CD4-positive, CD25-positive, alpha-beta regulatory T cell (primary cell): ENCODE data around the gene KCTD21. TPM values are rescaled to one million over a fixed set of nuclear protein-coding genes. Genes with fewer than 3 reads are reported as not detected.
"Not testable (repeated sequence)": the region's sequence is repeated elsewhere in the genome, so short reads cannot be mapped to it uniquely, and the experiment has no call there.

Experiments used
- ATAC-seq, 2 donors: fragments of 150-1000 bp; cut with Tn5 transposase; one replicate each; pipeline ENCODE4 v1.10.0; 2021; ENCODE audit warnings: low read depth in 2 of 2, moderate number of reproducible peaks in 2 of 2, moderate library complexity in 1 of 2
- DNase-seq, 3 donors: peaks; one replicate each; pipeline versions ENCODE4 v3.0.0 to v3.0.0-alpha.2; 2012 to 2022; ENCODE audit warnings: mixed read lengths in 1 of 3
- H3K27ac ChIP-seq: one replicate; pipeline ENCODE4 v1.7.0; 2013; ENCODE audit warnings: mild to moderate bottlenecking, low read length; ENCODE audit not compliant: insufficient read depth, poor library complexity, severe bottlenecking
- H3K27me3 ChIP-seq: one replicate; pipeline ENCODE4 v1.7.0; 2013; ENCODE audit warnings: low read length; ENCODE audit not compliant: control insufficient read depth, insufficient read depth
- H3K36me3 ChIP-seq: one replicate; pipeline ENCODE4 v1.7.0; 2013; ENCODE audit warnings: mild to moderate bottlenecking, low read length, moderate library complexity; ENCODE audit not compliant: control insufficient read depth, insufficient read depth
- H3K4me1 ChIP-seq: 2 replicates; pipeline ENCODE4 v1.7.0; 2013; ENCODE audit warnings: mild to moderate bottlenecking, low read length; ENCODE audit not compliant: insufficient read depth, control insufficient read depth, poor library complexity, severe bottlenecking
- H3K4me3 ChIP-seq: one replicate; pipeline ENCODE4 v1.7.0; 2013; ENCODE audit warnings: low read depth, mild to moderate bottlenecking, low read length, moderate library complexity
- H3K9me3 ChIP-seq, 2 experiments: 1 replicate in 1 of 2; 2 replicates in 1 of 2; pipeline ENCODE4 v1.7.0; 2013; ENCODE audit warnings: low read length in 2 of 2, mild to moderate bottlenecking in 1 of 2, moderate library complexity in 1 of 2; ENCODE audit not compliant: control insufficient read depth in 2 of 2
- H3K27ac Mint-ChIP-seq, 3 donors: one replicate each; pipeline ENCODE4 v1.8.0; 2020 to 2022; ENCODE audit warnings: mild to moderate bottlenecking in 3 of 3, mixed read lengths in 3 of 3, moderate library complexity in 2 of 3
- H3K27me3 Mint-ChIP-seq: one replicate; pipeline ENCODE4 v1.8.0; 2022; ENCODE audit warnings: mild to moderate bottlenecking, mixed read lengths
- H3K36me3 Mint-ChIP-seq: one replicate; pipeline ENCODE4 v1.8.0; 2020; ENCODE audit warnings: mixed read lengths
- H3K4me1 Mint-ChIP-seq, 4 donors: one replicate each; pipeline ENCODE4 v1.8.0; 2020 to 2022; ENCODE audit warnings: mixed read lengths in 4 of 4, mild to moderate bottlenecking in 1 of 4
- H3K4me3 Mint-ChIP-seq, 4 donors: one replicate each; pipeline ENCODE4 v1.8.0; 2020 to 2022; ENCODE audit warnings: mild to moderate bottlenecking in 4 of 4, mixed read lengths in 4 of 4, moderate library complexity in 3 of 4
- H3K9me3 Mint-ChIP-seq, 7 donors: one replicate each; pipeline ENCODE4 v1.8.0; 2020 to 2022; ENCODE audit warnings: mixed read lengths in 7 of 7, mild to moderate bottlenecking in 3 of 7, moderate library complexity in 2 of 7
- polyA plus RNA-seq, 4 donors: library from polyadenylated mRNA; unstranded; fragments of 300-500 nt; fragmentation: Illumina TruSeq; gene quantifications; one replicate each; pipeline ENCODE4 v1.2.3, GENCODE V29; 2021
- total RNA-seq: library from RNA; stranded (reverse); gene quantifications from one replicate; pipeline ENCODE4 v1.2.3, GENCODE V29; 2022

KCTD21 gene, protein sequence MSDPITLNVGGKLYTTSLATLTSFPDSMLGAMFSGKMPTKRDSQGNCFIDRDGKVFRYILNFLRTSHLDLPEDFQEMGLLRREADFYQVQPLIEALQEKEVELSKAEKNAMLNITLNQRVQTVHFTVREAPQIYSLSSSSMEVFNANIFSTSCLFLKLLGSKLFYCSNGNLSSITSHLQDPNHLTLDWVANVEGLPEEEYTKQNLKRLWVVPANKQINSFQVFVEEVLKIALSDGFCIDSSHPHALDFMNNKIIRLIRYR
- 3.8 TPM for total RNA-seq
- 1 to 10 TPM; 1.4 to 3.3 (median 2.4) TPM for polyA plus RNA-seq

DNA sequence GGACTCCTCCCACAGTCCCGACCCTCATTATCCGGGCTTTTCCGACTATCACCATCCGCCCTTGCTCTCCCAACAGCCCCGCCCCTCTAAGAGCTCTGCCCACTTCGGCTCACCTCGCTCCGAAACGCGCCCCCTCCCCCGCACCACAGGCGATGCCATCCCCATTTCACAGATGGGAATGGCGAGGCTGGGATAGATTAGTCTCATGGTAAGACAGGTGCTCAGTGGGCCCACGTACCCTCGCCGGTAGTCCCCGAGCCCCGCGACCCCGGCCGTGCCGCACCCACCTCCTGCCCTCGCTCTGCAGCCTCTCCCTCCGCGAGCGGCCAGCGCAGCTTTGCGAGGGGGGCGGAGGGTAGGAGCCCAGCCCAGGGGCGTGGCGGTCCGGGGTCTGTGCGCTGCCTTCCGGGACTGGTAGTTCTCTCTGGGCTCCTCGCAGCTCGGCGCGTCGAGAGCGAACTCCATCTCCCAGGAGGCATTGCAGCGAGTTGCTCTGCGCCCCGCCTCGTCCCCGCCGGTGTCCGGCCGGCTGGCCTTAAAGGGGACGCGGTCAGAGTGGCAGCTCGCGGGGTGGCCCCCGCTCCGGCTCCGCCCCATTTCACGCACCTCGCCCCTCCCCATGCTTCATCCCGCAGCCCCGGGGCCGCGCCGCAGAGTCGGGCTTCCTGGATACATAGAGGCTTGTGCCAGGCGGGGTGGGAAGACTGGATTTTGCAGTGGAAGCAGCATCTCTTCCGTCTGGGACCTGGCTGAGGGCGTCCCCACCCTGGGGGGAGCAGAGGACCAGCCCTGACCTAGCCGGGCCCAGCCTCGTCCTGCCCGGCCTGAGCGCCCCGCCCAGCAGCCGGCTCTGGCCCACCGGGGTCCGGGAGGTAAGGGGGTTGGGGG is at the start of gene KCTD21, which contains the start of gene USP35:
TSS of gene KCTD21 (minus strand) at position 341 of the 888 bp plus-strand sequence. CDS start 14,072 bp downstream, outside the sequence.
TSS of gene USP35 (plus strand) at position 634 of the 888 bp plus-strand sequence. CDS start 7,327 bp downstream, outside the sequence.
- Mint-ChIP-seq H3K4me1 (peaks cover 19 to 61% (median 44%) of the 10 kb centered on the region in 4 donors), H3K9me3 (no peaks in the 10 kb centered on the region), H3K36me3 (no peaks in the 10 kb centered on the region), H3K27me3 (no peaks in the 10 kb centered on the region), H3K4me3 (peak within 1 kb of the TSS; percentile 98 to 100 (median 99)), H3K27ac (peak within 1 kb of the TSS; percentile 95 to 98 (median 96))
- ATAC-seq = peak; percentile 97
- DNase-seq = peak; percentile 85 to 96 (median 88)
- Histone ChIP-seq H3K27ac (peak within 1 kb of the TSS; percentile 82), H3K27me3 (no peaks in the 10 kb centered on the region), H3K9me3 (no peaks in the 10 kb centered on the region), H3K4me1 (peaks cover 32% of the 10 kb centered on the region), H3K36me3 (no peaks in the 10 kb centered on the region), H3K4me3 (peak within 1 kb of the TSS; percentile 85)

DNA sequence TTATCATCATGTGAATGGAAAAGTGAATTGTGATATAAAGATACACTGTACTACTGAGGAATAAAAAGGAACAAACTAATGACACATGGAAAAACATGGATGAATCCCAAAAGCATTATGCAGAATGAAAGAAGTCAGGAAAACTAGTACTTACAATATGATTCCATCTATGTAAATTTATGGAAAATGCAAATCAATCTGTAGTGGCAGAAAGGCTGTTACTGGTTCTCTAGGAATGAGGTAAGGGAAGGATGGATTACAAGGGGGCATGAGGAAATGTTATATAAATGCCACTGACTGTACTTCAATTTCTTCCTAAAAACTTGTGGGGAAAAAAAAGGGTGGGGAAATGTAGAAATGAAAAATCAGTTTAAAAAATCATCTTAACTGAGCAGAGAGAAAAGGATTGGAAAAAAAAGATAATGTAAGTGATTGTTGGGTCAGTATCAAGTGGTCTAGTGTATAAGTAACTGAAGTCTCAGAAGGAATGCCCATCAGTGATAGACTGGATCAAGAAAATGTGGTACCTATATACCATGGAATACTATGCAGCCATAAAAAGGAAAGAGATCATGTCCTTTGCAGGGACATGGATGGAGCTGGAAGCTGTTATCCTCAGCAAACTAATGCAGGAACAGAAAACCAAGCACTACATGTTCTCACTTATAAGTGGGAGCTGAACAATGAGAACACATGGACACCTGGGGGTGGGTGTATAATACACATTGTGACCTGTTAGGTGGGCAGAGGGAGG is 49.0 kb upstream of the KCTD21 start:
- no peak for DNase-seq
- H3K9me3 Mint-ChIP-seq = peaks cover 5 to 20% (median 12%) of the 10 kb centered on the region in 7 donors
- H3K27ac ChIP-seq = no peak overlapping the region
- no peak overlapping the region for H3K4me3 Mint-ChIP-seq
- no peaks in the 10 kb centered on the region for H3K4me1 ChIP-seq
- H3K27me3 Mint-ChIP-seq = peaks cover 5% of the 10 kb centered on the region
- H3K27ac Mint-ChIP-seq = no peak overlapping the region
- peaks cover 0 to under 1% (median 0%) of the 10 kb centered on the region in 4 donors for H3K4me1 Mint-ChIP-seq
- ATAC-seq = no peak
- H3K9me3 ChIP-seq = peaks cover 10 to 18% of the 10 kb centered on the region in 2 experiments
- H3K27me3 ChIP-seq = no peaks in the 10 kb centered on the region
- H3K36me3 ChIP-seq = no peaks in the 10 kb centered on the region
- H3K4me3 ChIP-seq = no peak overlapping the region
- peaks cover 16% of the 10 kb centered on the region for H3K36me3 Mint-ChIP-seq

DNA sequence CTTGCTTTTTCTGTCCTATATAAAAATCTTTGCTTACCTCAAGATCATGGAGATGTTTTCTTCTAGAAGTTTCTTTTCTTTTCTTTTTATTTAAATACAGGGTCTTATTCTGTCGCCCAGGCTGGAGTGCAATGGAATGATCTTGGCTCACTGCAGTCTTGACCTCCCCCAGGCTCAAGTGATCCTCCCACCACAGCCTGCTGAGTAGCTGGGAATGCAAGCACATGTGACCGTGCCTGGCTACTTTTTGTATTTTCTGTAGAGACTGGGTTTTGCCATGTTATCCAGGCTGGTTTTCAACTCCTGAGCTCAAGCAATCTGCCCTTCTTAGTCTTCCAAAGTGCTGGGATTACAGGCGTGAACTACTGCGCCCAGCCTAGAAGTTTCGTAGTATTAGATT is 45.6 kb upstream of the KCTD21 start:
- Mint-ChIP-seq H3K36me3 (peaks cover 8% of the 10 kb centered on the region), H3K4me1 (peaks cover 0 to 2% (median under 1%) of the 10 kb centered on the region in 4 donors), H3K4me3 (no peak overlapping the region), H3K27me3 (peaks cover 5% of the 10 kb centered on the region), H3K9me3 (peaks cover 0 to 8% (median 3%) of the 10 kb centered on the region in 7 donors), H3K27ac (no peak overlapping the region)
- H3K4me3 ChIP-seq = no peak overlapping the region
- no peaks in the 10 kb centered on the region for H3K4me1 ChIP-seq
- no peak overlapping the region for H3K27ac ChIP-seq
- H3K27me3 ChIP-seq = no peaks in the 10 kb centered on the region
- no peaks in the 10 kb centered on the region for H3K36me3 ChIP-seq
- no peak for ATAC-seq
- no peaks in the 10 kb centered on the region for H3K9me3 ChIP-seq
- no peak for DNase-seq

DNA sequence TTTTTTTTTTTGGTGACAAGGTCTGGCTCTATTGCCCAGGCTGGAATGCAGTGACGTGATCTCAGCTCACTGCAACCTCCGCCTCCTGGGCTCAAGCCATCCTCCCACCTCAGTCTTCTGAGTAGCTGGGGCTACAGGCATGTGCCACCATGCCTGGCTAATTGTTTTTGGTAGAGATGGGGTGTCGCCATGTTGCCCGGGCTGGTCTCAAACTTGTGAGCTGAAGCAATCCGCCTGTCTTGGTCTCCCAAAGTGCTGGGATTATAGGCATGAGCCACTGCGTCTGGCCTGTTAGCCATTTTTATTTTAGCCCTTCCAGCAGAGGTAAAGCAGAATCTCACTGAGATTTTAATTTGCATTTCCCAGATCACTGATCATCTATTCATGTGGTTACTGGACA is 44.6 kb upstream of the KCTD21 start:
- H3K36me3 Mint-ChIP-seq, ATAC-seq, DNase-seq, H3K4me3 ChIP-seq, H3K27ac Mint-ChIP-seq, H3K4me1 Mint-ChIP-seq, H3K36me3 ChIP-seq, H3K27me3 Mint-ChIP-seq, H3K9me3 Mint-ChIP-seq, H3K4me1 ChIP-seq, H3K27me3 ChIP-seq, H3K4me3 Mint-ChIP-seq, H3K27ac ChIP-seq, H3K9me3 ChIP-seq: not testable (repeated sequence)

DNA sequence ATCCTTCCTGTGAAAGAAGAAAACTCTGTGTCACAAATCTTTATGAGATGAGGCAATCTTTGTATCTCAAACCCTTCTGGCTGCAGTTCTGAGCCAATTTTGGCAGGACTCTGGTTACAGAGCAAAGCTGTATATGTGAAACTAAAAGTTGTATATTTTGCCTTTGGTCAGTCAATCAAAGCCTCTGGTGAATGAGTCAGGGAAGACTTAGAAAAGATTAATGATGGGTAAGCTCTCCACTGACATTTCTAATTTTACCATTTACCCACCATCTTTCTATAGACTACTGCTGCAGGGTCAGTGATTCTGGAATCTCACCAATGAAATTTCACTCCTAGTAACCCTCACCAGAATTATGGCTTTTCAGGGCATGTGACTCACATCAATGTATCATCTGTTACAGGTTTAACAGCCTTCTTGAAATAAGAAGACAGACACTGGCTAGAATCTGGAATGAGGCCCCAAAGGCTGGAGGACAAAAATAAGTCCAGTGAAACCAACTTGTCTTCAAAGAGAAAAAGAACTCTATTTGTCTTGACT is 43.6 kb upstream of the KCTD21 start:
- Mint-ChIP-seq H3K27ac (no peak overlapping the region), H3K4me1 (peaks cover 0 to 3% (median 1%) of the 10 kb centered on the region in 4 donors), H3K9me3 (peaks cover 0 to 3% (median 0%) of the 10 kb centered on the region in 7 donors), H3K36me3 (peaks cover 4% of the 10 kb centered on the region), H3K27me3 (peaks cover 5% of the 10 kb centered on the region), H3K4me3 (no peak overlapping the region)
- no peaks in the 10 kb centered on the region for H3K27me3 ChIP-seq
- no peaks in the 10 kb centered on the region for H3K9me3 ChIP-seq
- H3K4me3 ChIP-seq = no peak overlapping the region
- no peaks in the 10 kb centered on the region for H3K36me3 ChIP-seq
- H3K4me1 ChIP-seq = no peaks in the 10 kb centered on the region
- H3K27ac ChIP-seq = no peak overlapping the region
- DNase-seq (no peak), ATAC-seq (no peak)

DNA sequence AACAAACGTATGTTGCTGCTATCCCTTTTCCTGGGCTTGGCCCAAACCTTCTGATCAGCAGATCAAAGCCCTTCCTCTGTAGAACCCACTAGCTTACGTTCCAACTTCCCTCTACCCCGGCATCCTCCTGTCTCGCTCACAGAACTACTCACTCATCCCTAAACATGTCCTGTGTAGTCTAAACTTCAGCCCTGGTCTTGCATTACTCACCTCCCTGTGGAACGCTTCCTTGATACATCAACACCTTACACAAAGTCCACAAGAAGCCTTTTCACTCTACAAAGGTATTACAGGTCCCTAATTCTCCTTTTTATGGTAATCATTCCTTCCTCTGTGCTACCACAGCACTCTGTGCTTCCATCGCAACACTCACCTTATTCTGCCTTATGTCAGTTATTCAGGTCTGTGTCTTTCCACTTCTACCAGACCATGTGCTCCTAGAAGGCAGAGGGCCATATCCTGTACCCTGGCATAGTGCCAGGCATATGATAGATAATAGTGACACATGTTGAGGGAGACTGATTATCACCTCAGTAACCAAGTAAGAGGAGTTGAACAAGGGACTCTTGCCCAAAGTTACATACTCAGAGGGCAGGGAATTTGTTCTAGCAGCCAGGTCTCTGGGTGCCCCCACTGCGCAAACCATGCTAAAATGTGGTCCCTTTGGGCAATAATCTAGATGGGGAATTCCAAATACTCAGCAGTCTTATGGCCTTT is 41.9 kb upstream of the KCTD21 start:
- Histone ChIP-seq H3K4me3 (no peak overlapping the region), H3K27me3 (no peaks in the 10 kb centered on the region), H3K9me3 (no peaks in the 10 kb centered on the region), H3K36me3 (no peaks in the 10 kb centered on the region), H3K4me1 (no peaks in the 10 kb centered on the region), H3K27ac (no peak overlapping the region)
- H3K4me3 Mint-ChIP-seq = no peak overlapping the region
- peaks cover 3% of the 10 kb centered on the region for H3K36me3 Mint-ChIP-seq
- DNase-seq (no peak), ATAC-seq (no peak)
- peaks cover under 1% of the 10 kb centered on the region for H3K27me3 Mint-ChIP-seq
- no peak overlapping the region for H3K27ac Mint-ChIP-seq
- H3K4me1 Mint-ChIP-seq = peaks cover 0 to 3% (median 1%) of the 10 kb centered on the region in 4 donors
- H3K9me3 Mint-ChIP-seq = peaks cover 0 to under 1% (median 0%) of the 10 kb centered on the region in 7 donors

DNA sequence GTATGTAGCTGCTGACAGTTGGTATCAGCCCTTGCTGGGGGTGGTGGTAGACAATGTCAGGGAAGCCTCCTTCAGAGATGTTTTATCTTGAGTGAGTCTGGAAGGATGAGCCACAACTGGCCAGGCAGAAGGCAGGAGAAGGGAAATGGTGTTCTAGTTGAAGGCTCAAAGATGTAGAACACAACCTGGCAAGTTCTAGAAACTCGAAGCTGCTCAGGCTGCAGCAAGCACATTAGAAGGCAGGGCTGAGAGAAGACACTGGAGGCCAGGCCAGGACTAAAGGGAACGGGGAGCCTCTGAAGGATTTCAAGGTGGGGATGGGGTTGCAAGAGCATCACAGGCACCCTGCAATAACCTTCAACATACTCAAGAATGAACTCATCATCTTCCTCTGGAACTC is 40.7 kb upstream of the KCTD21 start:
- Histone ChIP-seq H3K4me3 (no peak overlapping the region), H3K9me3 (no peaks in the 10 kb centered on the region), H3K36me3 (no peaks in the 10 kb centered on the region), H3K27ac (no peak overlapping the region), H3K4me1 (no peaks in the 10 kb centered on the region), H3K27me3 (no peaks in the 10 kb centered on the region)
- Mint-ChIP-seq H3K4me3 (no peak overlapping the region), H3K9me3 (no peaks in the 10 kb centered on the region), H3K27me3 (no peaks in the 10 kb centered on the region), H3K36me3 (peaks cover 11% of the 10 kb centered on the region), H3K4me1 (peaks cover 0 to 8% (median 2%) of the 10 kb centered on the region in 4 donors), H3K27ac (no peak overlapping the region)
- no peak for ATAC-seq
- DNase-seq = no peak
